WTC11 (cell line): ENCODE results near the gene CLDN34. TPM values are rescaled to one million over a fixed set of nuclear protein-coding genes. Genes with fewer than 3 reads are reported as not detected.

ENCODE experiments used
- ATAC-seq: fragments of 200-7000 bp; cut with Tn5 transposase; 2 replicates; pipeline ENCODE4 v1.10.0; 2021; ENCODE audit warnings: mild to moderate bottlenecking, moderate library complexity
- CTCF ChIA-PET: fragments of 300-600 bp; sonication (Branson Sonifier 250); formaldehyde crosslinking; loops from one replicate; lab custom pipeline; 2021; ENCODE audit warnings: antibody characterized with exemption; lab: Charles Lee
- POLR2A ChIA-PET: fragments of 350-600 bp; sonication (Branson Sonifier 250); formaldehyde crosslinking; loops from one replicate; lab custom pipeline; 2021; ENCODE audit warnings: antibody characterized with exemption; lab: Charles Lee
- DNase-seq: peaks from one replicate; pipeline ENCODE4 v3.0.0; 2021; ENCODE audit warnings: low spot score
- H3K27ac Mint-ChIP-seq: 2 replicates; pipeline ENCODE4 v1.8.0; 2021; ENCODE audit warnings: mixed read lengths
- H3K27me3 Mint-ChIP-seq: 2 replicates; pipeline ENCODE4 v1.8.0; 2021; ENCODE audit warnings: low read depth, mild to moderate bottlenecking, moderate library complexity, mixed read lengths
- H3K36me3 Mint-ChIP-seq: 2 replicates; pipeline ENCODE4 v1.8.0; 2021; ENCODE audit warnings: mixed read lengths
- H3K4me1 Mint-ChIP-seq: 2 replicates; pipeline ENCODE4 v1.8.0; 2022; ENCODE audit warnings: mixed read lengths
- H3K4me3 Mint-ChIP-seq: 2 replicates; pipeline ENCODE4 v1.8.0; 2021; ENCODE audit warnings: mild to moderate bottlenecking, moderate library complexity, mixed read lengths
- H3K9me3 Mint-ChIP-seq: 2 replicates; pipeline ENCODE4 v1.8.0; 2021; ENCODE audit warnings: mixed read lengths
- CBFB ChIP-seq: sonication (generic); formaldehyde crosslinking; IDR thresholded peaks from 2 replicates; pipeline ENCODE4 v1.8.1; 2022; ENCODE audit warnings: mild to moderate bottlenecking, low read depth, missing genetic modification reagents
- ELF4 ChIP-seq: sonication (generic); formaldehyde crosslinking; IDR thresholded peaks from 2 replicates; pipeline ENCODE4 v1.8.1; 2022; ENCODE audit warnings: low read depth, mild to moderate bottlenecking, moderate library complexity, missing genetic modification reagents
- FOXJ3 ChIP-seq: sonication (generic); formaldehyde crosslinking; IDR thresholded peaks from 2 replicates; pipeline ENCODE4 v1.9.0; 2021; ENCODE audit warnings: missing genetic modification reagents, mild to moderate bottlenecking, borderline replicate concordance
- GABPB1 ChIP-seq: sonication (generic); formaldehyde crosslinking; IDR thresholded peaks from 2 replicates; pipeline ENCODE4 v1.8.1; 2023; ENCODE audit warnings: mild to moderate bottlenecking, missing genetic modification reagents
- GTF2I ChIP-seq: fragments of 250-450 bp; sonication (Bioruptor Pico); conservative IDR thresholded peaks from 2 replicates; pipeline ENCODE4 v1.4.0; 2021; ENCODE audit warnings: mild to moderate bottlenecking
- NR1H2 ChIP-seq: sonication (generic); formaldehyde crosslinking; IDR thresholded peaks from 2 replicates; pipeline ENCODE4 v1.9.0; 2021; ENCODE audit warnings: mild to moderate bottlenecking, moderate library complexity, missing genetic modification reagents
- NR3C1 ChIP-seq: sonication (generic); formaldehyde crosslinking; conservative IDR thresholded peaks from 2 replicates; pipeline ENCODE4 v1.8.1; 2023; ENCODE audit warnings: low read depth, mild to moderate bottlenecking, missing genetic modification reagents
- RORB ChIP-seq: fragments of 250-450 bp; sonication (Bioruptor Pico); IDR thresholded peaks from 2 replicates; pipeline ENCODE4 v1.9.0; 2021; ENCODE audit warnings: mild to moderate bottlenecking
- SMAD3 ChIP-seq: sonication (generic); formaldehyde crosslinking; IDR thresholded peaks from 2 replicates; pipeline ENCODE4 v1.8.0; 2022; ENCODE audit warnings: missing genetic modification reagents, mild to moderate bottlenecking, borderline replicate concordance
- TEAD1 ChIP-seq: sonication (generic); formaldehyde crosslinking; IDR thresholded peaks from 2 replicates; pipeline ENCODE4 v1.8.0; 2022; ENCODE audit warnings: mild to moderate bottlenecking, missing genetic modification reagents
- USF1 ChIP-seq: sonication (generic); formaldehyde crosslinking; IDR thresholded peaks from 2 replicates; pipeline ENCODE4 v1.8.0; 2022; ENCODE audit warnings: mild to moderate bottlenecking, missing genetic modification reagents
- ZNF138 ChIP-seq: sonication (generic); formaldehyde crosslinking; conservative IDR thresholded peaks from 2 replicates; pipeline ENCODE4 v1.8.1; 2022; ENCODE audit warnings: mild to moderate bottlenecking, moderate library complexity, missing genetic modification reagents
- ZNF281 ChIP-seq: sonication (generic); formaldehyde crosslinking; IDR thresholded peaks from 2 replicates; pipeline ENCODE4 v1.8.0; 2023; ENCODE audit warnings: mild to moderate bottlenecking, missing genetic modification reagents
- ZNF396 ChIP-seq: fragments of 250-450 bp; sonication (Bioruptor Pico); IDR thresholded peaks from 2 replicates; pipeline ENCODE4 v1.8.0; 2021; ENCODE audit warnings: mild to moderate bottlenecking, moderate library complexity, borderline replicate concordance
- ZNF416 ChIP-seq: fragments of 250-450 bp; sonication (Bioruptor Pico); IDR thresholded peaks from 2 replicates; pipeline ENCODE4 v1.9.0; 2021; ENCODE audit warnings: mild to moderate bottlenecking, inconsistent platforms
- total RNA-seq: library from RNA; stranded (reverse); gene quantifications from 3 replicates; pipeline ENCODE4 v1.2.3, GENCODE V29; 2021
- TF ChIP-seq, protein P1 (sequence below): sonication (generic); formaldehyde crosslinking; IDR thresholded peaks from 2 replicates; pipeline ENCODE4 v1.8.0; 2023; ENCODE audit warnings: missing genetic modification reagents
- TF ChIP-seq, protein P2 (sequence below): fragments of 250-450 bp; sonication (Bioruptor Pico); IDR thresholded peaks from 2 replicates; pipeline ENCODE4 v1.9.0; 2021; ENCODE audit warnings: mild to moderate bottlenecking
- TF ChIP-seq, protein P3 (sequence below): sonication (generic); formaldehyde crosslinking; IDR thresholded peaks from 2 replicates; pipeline ENCODE4 v1.8.0; 2022; ENCODE audit warnings: missing genetic modification reagents
- TF ChIP-seq, protein P4 (sequence below): fragments of 250-450 bp; sonication (Bioruptor Pico); IDR thresholded peaks from 2 replicates; pipeline ENCODE4 v1.9.0; 2021; ENCODE audit warnings: mild to moderate bottlenecking
- TF ChIP-seq, protein P5 (sequence below): fragments of 250-450 bp; sonication (Bioruptor Pico); conservative IDR thresholded peaks from 2 replicates; pipeline ENCODE4 v1.9.0; 2021; ENCODE audit warnings: mild to moderate bottlenecking

CLDN34 gene
- total RNA-seq, 1 experiment from 2014 or later, result 0.52 TPM

DNA sequence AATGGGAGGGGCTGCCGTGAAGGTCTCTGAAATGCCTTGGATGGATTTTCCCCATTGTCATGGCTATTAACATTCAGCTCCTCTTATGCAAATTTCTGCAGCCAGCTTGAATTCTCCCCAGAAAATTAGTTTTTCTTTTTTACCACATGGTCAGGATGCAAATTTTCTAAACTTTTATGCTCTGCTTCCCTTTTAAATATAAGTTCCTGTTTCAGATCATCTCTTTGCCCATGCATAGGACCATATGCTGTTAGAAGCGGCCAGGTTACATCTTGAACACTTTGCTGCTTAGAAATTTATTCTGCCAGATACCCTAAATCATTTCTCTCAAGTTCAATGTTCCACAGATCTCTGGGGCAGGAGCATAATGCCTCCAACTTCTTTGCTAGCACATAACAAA, 13.8 kb upstream of the CLDN34 start (continued):
- TF ChIP-seq ZNF281 (no peak), NR1H2 (CRISPR knock-in tag) (no peak), NR3C1 (CRISPR knock-in tag) (no peak), RORB (CRISPR knock-in tag) (no peak), ELF4 (no peak), ZNF138 (no peak), GTF2I (CRISPR knock-in tag) (no peak), SMAD3 (CRISPR knock-in tag) (no peak)
- TF ChIP-seq, protein P1, sequence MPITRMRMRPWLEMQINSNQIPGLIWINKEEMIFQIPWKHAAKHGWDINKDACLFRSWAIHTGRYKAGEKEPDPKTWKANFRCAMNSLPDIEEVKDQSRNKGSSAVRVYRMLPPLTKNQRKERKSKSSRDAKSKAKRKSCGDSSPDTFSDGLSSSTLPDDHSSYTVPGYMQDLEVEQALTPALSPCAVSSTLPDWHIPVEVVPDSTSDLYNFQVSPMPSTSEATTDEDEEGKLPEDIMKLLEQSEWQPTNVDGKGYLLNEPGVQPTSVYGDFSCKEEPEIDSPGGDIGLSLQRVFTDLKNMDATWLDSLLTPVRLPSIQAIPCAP (CRISPR knock-in tag), result no peak
- TF ChIP-seq, protein P2, sequence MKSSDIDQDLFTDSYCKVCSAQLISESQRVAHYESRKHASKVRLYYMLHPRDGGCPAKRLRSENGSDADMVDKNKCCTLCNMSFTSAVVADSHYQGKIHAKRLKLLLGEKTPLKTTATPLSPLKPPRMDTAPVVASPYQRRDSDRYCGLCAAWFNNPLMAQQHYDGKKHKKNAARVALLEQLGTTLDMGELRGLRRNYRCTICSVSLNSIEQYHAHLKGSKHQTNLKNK, result no peak

DNA sequence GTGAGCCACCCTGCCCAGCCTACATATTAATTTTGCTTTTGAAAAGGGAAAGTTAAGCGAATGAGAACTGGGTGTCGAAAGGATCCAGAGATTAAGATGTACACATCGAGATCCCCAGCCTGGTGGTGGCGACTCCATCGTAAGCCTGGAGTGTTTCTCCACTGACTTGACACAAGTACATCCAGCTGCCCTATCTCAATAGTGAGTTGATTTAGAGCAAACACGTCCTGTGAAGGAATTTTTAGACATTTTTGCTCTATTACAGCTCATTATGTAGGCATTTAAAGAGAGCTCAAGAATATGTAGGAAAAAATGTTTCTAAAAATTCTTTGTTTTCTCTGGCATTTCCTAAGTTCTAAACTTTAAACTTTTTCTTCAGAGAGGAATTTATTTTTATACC, 11.7 kb upstream of the CLDN34 start:
- Mint-ChIP-seq H3K4me1 (no peaks in the 10 kb centered on the region), H3K36me3 (peaks cover 23% of the 10 kb centered on the region), H3K27me3 (no peaks in the 10 kb centered on the region), H3K4me3 (no peak overlapping the region), H3K27ac (no peak overlapping the region), H3K9me3 (peaks cover 18% of the 10 kb centered on the region)
- TF ChIP-seq GABPB1 (CRISPR knock-in tag) (no peak), FOXJ3 (no peak), CBFB (CRISPR knock-in tag) (no peak)
- TF ChIP-seq, protein P3, sequence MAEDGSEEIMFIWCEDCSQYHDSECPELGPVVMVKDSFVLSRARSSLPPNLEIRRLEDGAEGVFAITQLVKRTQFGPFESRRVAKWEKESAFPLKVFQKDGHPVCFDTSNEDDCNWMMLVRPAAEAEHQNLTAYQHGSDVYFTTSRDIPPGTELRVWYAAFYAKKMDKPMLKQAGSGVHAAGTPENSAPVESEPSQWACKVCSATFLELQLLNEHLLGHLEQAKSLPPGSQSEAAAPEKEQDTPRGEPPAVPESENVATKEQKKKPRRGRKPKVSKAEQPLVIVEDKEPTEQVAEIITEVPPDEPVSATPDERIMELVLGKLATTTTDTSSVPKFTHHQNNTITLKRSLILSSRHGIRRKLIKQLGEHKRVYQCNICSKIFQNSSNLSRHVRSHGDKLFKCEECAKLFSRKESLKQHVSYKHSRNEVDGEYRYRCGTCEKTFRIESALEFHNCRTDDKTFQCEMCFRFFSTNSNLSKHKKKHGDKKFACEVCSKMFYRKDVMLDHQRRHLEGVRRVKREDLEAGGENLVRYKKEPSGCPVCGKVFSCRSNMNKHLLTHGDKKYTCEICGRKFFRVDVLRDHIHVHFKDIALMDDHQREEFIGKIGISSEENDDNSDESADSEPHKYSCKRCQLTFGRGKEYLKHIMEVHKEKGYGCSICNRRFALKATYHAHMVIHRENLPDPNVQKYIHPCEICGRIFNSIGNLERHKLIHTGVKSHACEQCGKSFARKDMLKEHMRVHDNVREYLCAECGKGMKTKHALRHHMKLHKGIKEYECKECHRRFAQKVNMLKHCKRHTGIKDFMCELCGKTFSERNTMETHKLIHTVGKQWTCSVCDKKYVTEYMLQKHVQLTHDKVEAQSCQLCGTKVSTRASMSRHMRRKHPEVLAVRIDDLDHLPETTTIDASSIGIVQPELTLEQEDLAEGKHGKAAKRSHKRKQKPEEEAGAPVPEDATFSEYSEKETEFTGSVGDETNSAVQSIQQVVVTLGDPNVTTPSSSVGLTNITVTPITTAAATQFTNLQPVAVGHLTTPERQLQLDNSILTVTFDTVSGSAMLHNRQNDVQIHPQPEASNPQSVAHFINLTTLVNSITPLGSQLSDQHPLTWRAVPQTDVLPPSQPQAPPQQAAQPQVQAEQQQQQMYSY, result no peak
- DNase-seq, result no peak
- ChIA-PET POLR2A (no interaction called here), CTCF (no interaction called here)
- no peak for ATAC-seq

- DNase-seq (no peak), ATAC-seq (no peak)
- Mint-ChIP-seq H3K9me3 (peaks cover 6% of the 10 kb centered on the region; the same call in 1 of the 2 replicates), H3K27me3 (no peaks in the 10 kb centered on the region), H3K27ac (no peak overlapping the region), H3K36me3 (peaks cover 7% of the 10 kb centered on the region), H3K4me3 (no peak overlapping the region), H3K4me1 (no peaks in the 10 kb centered on the region)
- CTCF ChIA-PET, result no interaction called here
- POLR2A ChIA-PET, result no interaction called here
- TF ChIP-seq, protein P4, sequence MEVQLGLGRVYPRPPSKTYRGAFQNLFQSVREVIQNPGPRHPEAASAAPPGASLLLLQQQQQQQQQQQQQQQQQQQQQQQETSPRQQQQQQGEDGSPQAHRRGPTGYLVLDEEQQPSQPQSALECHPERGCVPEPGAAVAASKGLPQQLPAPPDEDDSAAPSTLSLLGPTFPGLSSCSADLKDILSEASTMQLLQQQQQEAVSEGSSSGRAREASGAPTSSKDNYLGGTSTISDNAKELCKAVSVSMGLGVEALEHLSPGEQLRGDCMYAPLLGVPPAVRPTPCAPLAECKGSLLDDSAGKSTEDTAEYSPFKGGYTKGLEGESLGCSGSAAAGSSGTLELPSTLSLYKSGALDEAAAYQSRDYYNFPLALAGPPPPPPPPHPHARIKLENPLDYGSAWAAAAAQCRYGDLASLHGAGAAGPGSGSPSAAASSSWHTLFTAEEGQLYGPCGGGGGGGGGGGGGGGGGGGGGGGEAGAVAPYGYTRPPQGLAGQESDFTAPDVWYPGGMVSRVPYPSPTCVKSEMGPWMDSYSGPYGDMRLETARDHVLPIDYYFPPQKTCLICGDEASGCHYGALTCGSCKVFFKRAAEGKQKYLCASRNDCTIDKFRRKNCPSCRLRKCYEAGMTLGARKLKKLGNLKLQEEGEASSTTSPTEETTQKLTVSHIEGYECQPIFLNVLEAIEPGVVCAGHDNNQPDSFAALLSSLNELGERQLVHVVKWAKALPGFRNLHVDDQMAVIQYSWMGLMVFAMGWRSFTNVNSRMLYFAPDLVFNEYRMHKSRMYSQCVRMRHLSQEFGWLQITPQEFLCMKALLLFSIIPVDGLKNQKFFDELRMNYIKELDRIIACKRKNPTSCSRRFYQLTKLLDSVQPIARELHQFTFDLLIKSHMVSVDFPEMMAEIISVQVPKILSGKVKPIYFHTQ, result no peak
- TF ChIP-seq USF1 (CRISPR knock-in tag) (no peak), ZNF416 (CRISPR knock-in tag) (no peak), TEAD1 (CRISPR knock-in tag) (no peak), ZNF396 (CRISPR knock-in tag) (no peak)
- TF ChIP-seq, protein P5, sequence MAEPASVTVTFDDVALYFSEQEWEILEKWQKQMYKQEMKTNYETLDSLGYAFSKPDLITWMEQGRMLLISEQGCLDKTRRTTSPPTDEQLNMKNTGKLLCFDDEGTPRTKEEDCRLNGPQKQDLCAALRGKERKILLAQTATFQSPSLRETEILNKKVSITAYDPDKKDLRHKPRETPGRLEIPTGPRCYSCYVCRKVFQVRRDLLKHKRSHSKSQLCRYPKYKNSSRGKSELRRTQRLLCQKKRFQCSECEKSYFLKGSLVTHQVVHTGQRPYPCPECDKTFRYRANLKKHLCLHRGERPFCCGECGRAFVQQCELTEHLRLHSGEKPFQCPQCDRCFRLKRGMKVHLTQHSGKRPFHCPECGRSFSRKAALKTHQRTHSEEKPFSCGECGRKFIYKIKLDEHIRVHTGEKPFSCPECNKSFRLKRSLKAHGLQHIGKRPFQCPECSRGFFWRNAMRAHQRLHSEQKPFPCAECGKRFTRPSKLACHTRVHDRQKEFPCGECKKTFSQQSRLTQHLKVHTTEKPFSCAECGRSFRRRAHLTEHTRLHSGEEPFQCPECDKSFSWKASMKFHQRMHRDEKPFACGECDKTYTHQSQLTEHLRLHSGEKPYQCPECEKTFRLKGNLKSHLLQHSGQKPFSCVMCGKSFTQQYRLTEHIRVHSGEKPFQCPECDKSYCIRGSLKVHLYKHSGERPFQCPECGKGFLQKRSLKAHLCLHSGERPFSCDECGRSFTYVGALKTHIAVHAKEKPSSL (CRISPR knock-in tag), result no peak
These were observed 9.4 kb upstream of the CLDN34 start for GRCh38 chrX:9957743-9958142.
